ENCODE results near the gene ASCC2. TPM values are rescaled to one million over a fixed set of nuclear protein-coding genes. Genes with fewer than 3 reads are reported as not detected.
A peak's percentile ranks its signal among the peaks of the same experiment; 100 is the strongest.

Gene ASCC2
- total RNA-seq, 1 experiment from 2014 or later: 43.3 TPM

DNA sequence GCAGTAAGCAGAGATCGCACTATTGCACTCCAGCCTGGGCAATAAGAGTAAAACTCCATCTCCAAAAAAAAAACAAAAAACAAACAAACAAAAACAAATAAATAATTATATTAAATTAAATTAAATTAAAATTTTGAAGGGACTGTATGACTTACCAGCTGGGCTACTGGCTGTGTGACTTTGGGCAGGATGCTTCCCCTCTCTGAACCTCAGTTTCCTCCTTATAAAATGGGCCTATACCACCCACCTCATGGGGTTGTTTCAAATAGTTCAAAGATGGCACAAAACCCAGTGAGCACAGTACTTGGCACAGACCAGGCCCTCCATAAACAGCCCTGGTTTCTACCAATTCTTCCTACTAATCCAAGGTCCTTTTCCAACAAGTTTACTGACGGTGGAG, 34.9 kb downstream of the ASCC2 start:
- Histone ChIP-seq H2AFZ (no peak overlapping the region), H3K27me3 (ENCODE audit: insufficient read depth, low read depth) (no peaks in the 10 kb centered on the region), H3K9me2 (ENCODE audit: insufficient read depth) (no peaks in the 10 kb centered on the region), H3K9me3 (ENCODE audit: insufficient read depth, low read depth) (no peaks in the 10 kb centered on the region), H3K27ac (no peak overlapping the region), H3F3A (ENCODE audit: insufficient read depth, low read depth) (peaks cover 34% of the 10 kb centered on the region), H3K36me3 (ENCODE audit: low read depth) (peaks cover 18% of the 10 kb centered on the region; the same call in 1 of the 2 replicates), H3K4me3 (no peak overlapping the region), H3K4me2 (no peak overlapping the region), H3K4me1 (replicated peaks; ENCODE audit: insufficient read depth) (peaks cover 55% of the 10 kb centered on the region), H3K79me2 (ENCODE audit: low read depth) (no peaks in the 10 kb centered on the region), H4K20me1 (ENCODE audit: insufficient read depth) (no peaks in the 10 kb centered on the region)
- TF ChIP-seq EZH2 (IDR thresholded peaks at IDR 0.05; ENCODE audit: low read depth): no peak
- TF ChIP-seq, protein P1, sequence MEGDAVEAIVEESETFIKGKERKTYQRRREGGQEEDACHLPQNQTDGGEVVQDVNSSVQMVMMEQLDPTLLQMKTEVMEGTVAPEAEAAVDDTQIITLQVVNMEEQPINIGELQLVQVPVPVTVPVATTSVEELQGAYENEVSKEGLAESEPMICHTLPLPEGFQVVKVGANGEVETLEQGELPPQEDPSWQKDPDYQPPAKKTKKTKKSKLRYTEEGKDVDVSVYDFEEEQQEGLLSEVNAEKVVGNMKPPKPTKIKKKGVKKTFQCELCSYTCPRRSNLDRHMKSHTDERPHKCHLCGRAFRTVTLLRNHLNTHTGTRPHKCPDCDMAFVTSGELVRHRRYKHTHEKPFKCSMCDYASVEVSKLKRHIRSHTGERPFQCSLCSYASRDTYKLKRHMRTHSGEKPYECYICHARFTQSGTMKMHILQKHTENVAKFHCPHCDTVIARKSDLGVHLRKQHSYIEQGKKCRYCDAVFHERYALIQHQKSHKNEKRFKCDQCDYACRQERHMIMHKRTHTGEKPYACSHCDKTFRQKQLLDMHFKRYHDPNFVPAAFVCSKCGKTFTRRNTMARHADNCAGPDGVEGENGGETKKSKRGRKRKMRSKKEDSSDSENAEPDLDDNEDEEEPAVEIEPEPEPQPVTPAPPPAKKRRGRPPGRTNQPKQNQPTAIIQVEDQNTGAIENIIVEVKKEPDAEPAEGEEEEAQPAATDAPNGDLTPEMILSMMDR (conservative IDR thresholded peaks at IDR 0.05): no peak
- ChIA-PET POLR2A (ENCODE audit: unreplicated experiment) (interaction anchor here (0.7 kb wide), 1 partner anchor 39 kb away, joined by 3 read pairs; no protein-coding TSS in a partner anchor), CTCF (no interaction called here)
- intact Hi-C loops (cut with micrococcal nuclease; ENCODE audit: unreplicated experiment): no loop called here
- DNase-seq: no peak
- no TSS peak for BruUV-seq (replicated peaks)

DNA sequence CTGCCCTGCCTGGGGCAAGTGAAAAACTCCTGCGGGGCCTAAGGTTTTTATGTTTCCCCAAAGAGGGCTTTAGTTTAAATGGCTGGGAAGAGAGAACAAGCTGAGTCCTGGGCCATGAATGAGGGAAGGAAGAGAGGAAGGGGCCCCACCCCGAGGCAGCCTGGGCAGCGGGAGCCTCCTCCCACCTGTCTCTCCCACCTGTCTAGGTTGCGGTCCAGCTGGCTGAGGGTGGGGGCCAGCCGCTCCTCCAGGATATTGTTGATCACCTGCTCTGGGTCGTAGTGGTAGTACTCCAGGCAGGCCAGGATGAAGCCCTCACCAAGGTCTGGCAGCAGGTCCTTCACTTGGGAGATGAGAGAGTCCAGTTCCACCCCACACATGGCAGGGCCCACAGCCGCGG, 36.3 kb downstream of the ASCC2 start:
- Histone ChIP-seq H3K9me3 (ENCODE audit: insufficient read depth, low read depth) (no peaks in the 10 kb centered on the region), H3K36me3 (ENCODE audit: low read depth) (peaks cover 16% of the 10 kb centered on the region), H3F3A (ENCODE audit: insufficient read depth, low read depth) (peaks cover 44% of the 10 kb centered on the region), H3K79me2 (ENCODE audit: low read depth) (peaks cover 6% of the 10 kb centered on the region), H3K9me2 (ENCODE audit: insufficient read depth) (no peaks in the 10 kb centered on the region), H3K4me2 (no peak overlapping the region), H3K4me1 (replicated peaks; ENCODE audit: insufficient read depth) (peaks cover 68% of the 10 kb centered on the region), H3K4me3 (no peak overlapping the region), H3K27ac (peak overlapping the region; percentile 93; the same call in 1 of the 2 replicates), H3K27me3 (ENCODE audit: insufficient read depth, low read depth) (no peaks in the 10 kb centered on the region), H2AFZ (no peak overlapping the region), H4K20me1 (ENCODE audit: insufficient read depth) (no peaks in the 10 kb centered on the region)
- ChIA-PET CTCF (no interaction called here), POLR2A (ENCODE audit: unreplicated experiment) (no interaction called here)
- TF ChIP-seq, protein P1 (conservative IDR thresholded peaks at IDR 0.05): no peak
- TF ChIP-seq EZH2 (IDR thresholded peaks at IDR 0.05; ENCODE audit: low read depth): no peak
- no peak for DNase-seq
- intact Hi-C loops (cut with micrococcal nuclease; ENCODE audit: unreplicated experiment): no loop called here
- BruUV-seq (replicated peaks): no TSS peak

DNA sequence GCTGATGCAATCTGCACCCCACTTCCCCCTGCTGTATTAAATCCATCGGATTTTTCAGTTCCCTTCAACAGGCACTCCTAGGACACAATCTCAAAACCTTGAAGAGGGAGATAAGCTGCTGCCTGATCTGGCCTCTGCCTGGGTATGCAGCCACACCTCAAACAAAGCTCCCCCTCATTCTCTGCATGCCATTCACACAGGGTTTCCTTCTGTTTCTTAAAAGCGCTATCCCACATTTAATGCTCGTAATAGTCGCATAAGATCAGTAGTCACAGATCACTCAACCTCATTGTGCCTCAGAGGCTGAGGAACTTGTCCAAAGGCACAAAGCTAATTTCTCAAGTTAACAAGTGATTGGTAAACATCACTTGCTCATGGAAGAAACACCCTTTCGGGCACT, 36.9 kb downstream of the ASCC2 start:
- peaks cover 11% of the 10 kb centered on the region for H3K36me3 ChIP-seq (ENCODE audit: low read depth)

More for the DNA sequence above, 36.9 kb downstream of the ASCC2 start:
- Histone ChIP-seq H3K9me2 (ENCODE audit: insufficient read depth) (no peaks in the 10 kb centered on the region), H3K27ac (peak overlapping the region; percentile 93), H3K79me2 (ENCODE audit: low read depth) (peaks cover 10% of the 10 kb centered on the region), H3F3A (ENCODE audit: insufficient read depth, low read depth) (peaks cover 45% of the 10 kb centered on the region), H3K4me3 (no peak overlapping the region), H4K20me1 (ENCODE audit: insufficient read depth) (no peaks in the 10 kb centered on the region), H3K27me3 (ENCODE audit: insufficient read depth, low read depth) (no peaks in the 10 kb centered on the region), H2AFZ (no peak overlapping the region), H3K4me2 (0 out of 2 replicates have a peak overlapping the region, but pooled peaks have one; percentile 79), H3K9me3 (ENCODE audit: insufficient read depth, low read depth) (no peaks in the 10 kb centered on the region), H3K4me1 (replicated peaks; ENCODE audit: insufficient read depth) (peaks cover 74% of the 10 kb centered on the region)
- BruUV-seq (replicated peaks): no TSS peak
- intact Hi-C loops (cut with micrococcal nuclease; ENCODE audit: unreplicated experiment): no loop called here
- CTCF ChIA-PET: no interaction called here
- DNase-seq: peak in 1 of 2 experiments; percentile 40
- POLR2A ChIA-PET (ENCODE audit: unreplicated experiment): no interaction called here
- no peak for TF ChIP-seq EZH2 (IDR thresholded peaks at IDR 0.05; ENCODE audit: low read depth)
- TF ChIP-seq, protein P1 (conservative IDR thresholded peaks at IDR 0.05): no peak

Measured in PC-9 (cell line).